CD4-positive, alpha-beta T cell treated with Interleukin-15 for 1 hour (primary cell): Measurements from ENCODE around the gene OR2A7.
"Not testable (repeated sequence)": the region's sequence is repeated elsewhere in the genome, so short reads cannot be mapped to it uniquely, and the experiment has no call there.

Source experiments
- DNase-seq: peaks from one replicate; pipeline ENCODE4 v3.0.0-alpha.2; 2020

Gene OR2A7

GRCh38 chr7:144247674-144248330 lies 16.8 kb downstream of the OR2A7 start:
- not testable (repeated sequence) for DNase-seq

GRCh38 chr7:144246967-144247366 lies 17.6 kb downstream of the OR2A7 start:
- not testable (repeated sequence) for DNase-seq

GRCh38 chr7:144245372-144245771 lies 19.2 kb downstream of the OR2A7 start:
- not testable (repeated sequence) for DNase-seq

GRCh38 chr7:144239365-144239764 lies 25.2 kb downstream of the OR2A7 start, which contains the start of gene OR2A42:
Gene OR2A42 (minus strand): TSS chr7:144239605. CDS start chr7:144232843, 6,762 bp downstream.
- not testable (repeated sequence) for DNase-seq

GRCh38 chr7:144238530-144239082 lies 26.0 kb downstream of the OR2A7 start:
- not testable (repeated sequence) for DNase-seq

- not testable (repeated sequence) for DNase-seq
Measured at GRCh38 chr7:144233039-144233438, 31.6 kb downstream of the OR2A7 start.

- DNase-seq = not testable (repeated sequence)
Measured at GRCh38 chr7:144231027-144231426, 33.6 kb downstream of the OR2A7 start.

GRCh38 chr7:144228810-144229209 lies 35.8 kb downstream of the OR2A7 start:
- DNase-seq = not testable (repeated sequence)

GRCh38 chr7:144226866-144227265 lies 37.7 kb downstream of the OR2A7 start:
- DNase-seq = not testable (repeated sequence)

- not testable (repeated sequence) for DNase-seq
Measured at GRCh38 chr7:144223675-144224074, 40.9 kb downstream of the OR2A7 start.

- DNase-seq = not testable (repeated sequence)
Measured at GRCh38 chr7:144220531-144220930, 44.1 kb downstream of the OR2A7 start.

- DNase-seq = not testable (repeated sequence)
Measured at GRCh38 chr7:144219149-144219548, 45.4 kb downstream of the OR2A7 start.

GRCh38 chr7:144218581-144218980 lies 46.0 kb downstream of the OR2A7 start:
- not testable (repeated sequence) for DNase-seq

GRCh38 chr7:144217200-144217599 lies 47.4 kb downstream of the OR2A7 start:
- not testable (repeated sequence) for DNase-seq
